Large intestine (tissue), 3 donors: Measurements from ENCODE around the gene ATP5PD. TPM values are rescaled to one million over a fixed set of nuclear protein-coding genes. Genes with fewer than 3 reads are reported as not detected.

Source experiments
- DNase-seq, 2 donors: peaks; one replicate each; pipeline versions ENCODE4 v3.0.0 to v3.0.0-alpha.2; 2013
- H3K27ac ChIP-seq: one replicate; pipeline ENCODE4 v1.5.1; 2013; ENCODE audit warnings: low read length
- H3K27me3 ChIP-seq: 2 replicates; pipeline ENCODE4 v1.6.1; 2013; ENCODE audit warnings: low read length; ENCODE audit not compliant: control insufficient read depth, insufficient read depth
- H3K36me3 ChIP-seq: 2 replicates; pipeline ENCODE4 v1.6.1; 2013; ENCODE audit warnings: low read length; ENCODE audit not compliant: control insufficient read depth, insufficient read depth
- H3K4me1 ChIP-seq: one replicate; pipeline ENCODE4 v1.6.1; 2013; ENCODE audit warnings: low read length; ENCODE audit not compliant: control insufficient read depth, insufficient read depth
- H3K4me3 ChIP-seq: one replicate; pipeline ENCODE4 v1.5.1; 2013; ENCODE audit warnings: low read length
- H3K9me3 ChIP-seq: one replicate; pipeline ENCODE4 v1.6.1; 2013; ENCODE audit warnings: mild to moderate bottlenecking, low read depth, low read length, moderate library complexity; ENCODE audit not compliant: control insufficient read depth
- WGBS: methylation state at CpG from one replicate; pipeline ENCODE4 v1.1.5; 2013; ENCODE audit warnings: low lambda C conversion rate; ENCODE audit not compliant: insufficient coverage; 5-methylcytosine and 5-hydroxymethylcytosine counted together
- polyA plus RNA-seq: library from polyadenylated mRNA; unstranded; fragments of 120-200 nt; gene quantifications from one replicate; pipeline ENCODE4 v1.2.1, GENCODE V29; 2013

ATP5PD gene
- polyA plus RNA-seq, 1 donor: 321 TPM

DNA sequence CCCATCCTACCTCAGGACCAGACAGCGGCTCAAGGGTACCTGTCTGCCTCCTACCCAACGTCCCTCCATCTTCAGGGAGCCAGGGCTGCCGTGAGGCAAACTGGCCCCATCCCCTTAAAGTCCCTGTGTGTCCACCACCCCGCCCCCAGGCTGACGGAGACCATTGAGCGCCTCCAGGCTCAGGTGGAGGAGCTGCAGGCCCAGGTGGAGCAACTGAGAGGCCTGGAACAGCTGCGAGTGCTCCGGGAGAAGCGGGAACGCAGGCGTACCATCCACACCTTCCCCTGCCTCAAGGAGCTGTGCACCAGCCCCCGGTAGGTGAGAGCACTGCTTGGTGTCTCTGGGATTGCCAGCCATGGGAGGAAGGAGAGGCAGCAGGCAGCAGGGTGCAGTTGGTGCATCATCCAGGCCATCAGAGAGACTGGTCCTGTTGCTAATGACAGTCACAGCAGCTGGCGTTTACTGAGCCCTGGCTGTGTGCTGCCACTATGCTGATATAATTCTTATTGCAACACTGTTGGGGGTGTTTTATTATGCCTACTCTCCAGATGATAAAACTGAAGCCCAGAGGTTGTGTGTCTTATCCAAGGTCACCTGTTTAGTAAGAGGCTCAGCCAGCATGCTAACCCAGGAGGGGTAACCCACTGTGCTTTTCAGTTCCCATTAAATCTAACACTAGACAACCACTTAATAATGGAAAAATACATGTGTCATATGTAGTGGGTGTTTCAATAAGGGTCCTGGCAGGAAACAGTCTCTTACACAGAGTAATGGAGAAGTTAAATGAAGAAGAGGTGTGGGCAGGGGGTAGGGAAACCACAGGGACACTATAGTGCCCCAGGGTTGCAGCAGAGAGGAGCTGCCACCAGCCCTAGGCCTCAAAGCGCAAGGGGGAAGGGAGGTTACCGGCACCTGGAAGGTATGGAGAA, 44.6 kb downstream of the ATP5PD start:
- Histone ChIP-seq H3K4me3 (no peak overlapping the region), H3K27ac (no peak overlapping the region), H3K4me1 (no peaks in the 10 kb centered on the region), H3K27me3 (no peaks in the 10 kb centered on the region), H3K36me3 (peaks cover 18% of the 10 kb centered on the region), H3K9me3 (no peaks in the 10 kb centered on the region)
- no CpG with 5 or more reads among the region's 15 CpGs for WGBS
- DNase-seq: no peak

DNA sequence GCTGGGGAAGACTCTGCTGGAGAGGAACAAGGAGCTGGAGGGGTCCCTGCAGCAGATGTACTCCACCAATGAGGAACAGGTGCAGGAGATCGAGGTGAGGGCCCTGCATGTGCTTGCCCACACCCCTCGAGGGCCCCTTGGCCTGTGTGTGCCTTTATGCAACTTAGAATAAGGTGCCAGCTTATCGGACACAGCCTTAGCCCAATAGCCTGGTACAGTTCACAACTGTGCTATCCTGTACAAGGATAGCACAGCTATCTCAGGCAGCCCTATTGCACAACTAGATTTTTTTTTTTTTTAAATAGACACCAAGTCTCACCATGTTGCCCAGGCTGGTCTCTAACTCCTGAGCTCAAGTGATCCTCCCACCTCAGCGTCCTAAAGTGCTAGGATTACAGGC, 47.2 kb downstream of the ATP5PD start:
- no peaks in the 10 kb centered on the region for H3K4me1 ChIP-seq
- H3K9me3 ChIP-seq: no peaks in the 10 kb centered on the region
- H3K27me3 ChIP-seq: no peaks in the 10 kb centered on the region
- WGBS: no CpG with 5 or more reads among the region's 4 CpGs
- DNase-seq: no peak
- H3K4me3 ChIP-seq: no peak overlapping the region
- peaks cover 16% of the 10 kb centered on the region for H3K36me3 ChIP-seq
- H3K27ac ChIP-seq: no peak overlapping the region

- DNase-seq: no peak
- no peaks in the 10 kb centered on the region for H3K9me3 ChIP-seq
- H3K4me3 ChIP-seq: no peak overlapping the region
- WGBS: no CpG with 5 or more reads among the region's 6 CpGs
- no peaks in the 10 kb centered on the region for H3K4me1 ChIP-seq
- H3K36me3 ChIP-seq: peaks cover 13% of the 10 kb centered on the region
- H3K27ac ChIP-seq: no peak overlapping the region
- no peaks in the 10 kb centered on the region for H3K27me3 ChIP-seq
Observed at GRCh38 chr17:74998783-74999182, 48.0 kb downstream of the ATP5PD start.

DNA sequence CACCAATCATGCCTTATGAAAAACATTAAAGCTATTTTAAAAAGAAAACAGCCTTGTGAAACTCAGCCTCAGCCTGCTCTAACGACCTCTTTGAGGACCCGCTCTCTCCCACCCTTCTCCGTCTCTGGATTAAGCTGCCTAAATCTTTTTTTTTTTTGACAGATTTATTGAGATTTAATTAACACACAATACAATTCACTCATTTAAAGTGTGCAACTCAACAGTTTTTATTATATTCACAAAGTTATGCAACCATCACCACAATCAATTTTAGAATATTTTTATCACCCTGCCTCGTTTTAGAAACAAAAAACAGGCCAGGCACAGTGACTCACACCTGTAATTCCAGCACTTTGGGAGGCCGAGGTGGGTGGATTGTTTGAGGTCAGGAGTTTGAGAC, 50.9 kb downstream of the ATP5PD start:
- no peak overlapping the region for H3K4me3 ChIP-seq
- no peak overlapping the region for H3K27ac ChIP-seq
- peaks cover 3% of the 10 kb centered on the region for H3K36me3 ChIP-seq
- DNase-seq: no peak
- H3K4me1 ChIP-seq: peaks cover 11% of the 10 kb centered on the region
- no peaks in the 10 kb centered on the region for H3K9me3 ChIP-seq
- no peaks in the 10 kb centered on the region for H3K27me3 ChIP-seq
- 100% methylated on average over 1 of the region's 5 CpGs for WGBS

- Histone ChIP-seq H3K36me3 (peaks cover 2% of the 10 kb centered on the region), H3K4me1 (peaks cover 11% of the 10 kb centered on the region), H3K9me3 (no peaks in the 10 kb centered on the region), H3K27me3 (no peaks in the 10 kb centered on the region), H3K27ac (peak overlapping the region; percentile 0), H3K4me3 (no peak overlapping the region)
- DNase-seq: no peak
- WGBS: no CpG with 5 or more reads among the region's 7 CpGs
Observed at GRCh38 chr17:74994440-74994839, 52.3 kb downstream of the ATP5PD start.

DNA sequence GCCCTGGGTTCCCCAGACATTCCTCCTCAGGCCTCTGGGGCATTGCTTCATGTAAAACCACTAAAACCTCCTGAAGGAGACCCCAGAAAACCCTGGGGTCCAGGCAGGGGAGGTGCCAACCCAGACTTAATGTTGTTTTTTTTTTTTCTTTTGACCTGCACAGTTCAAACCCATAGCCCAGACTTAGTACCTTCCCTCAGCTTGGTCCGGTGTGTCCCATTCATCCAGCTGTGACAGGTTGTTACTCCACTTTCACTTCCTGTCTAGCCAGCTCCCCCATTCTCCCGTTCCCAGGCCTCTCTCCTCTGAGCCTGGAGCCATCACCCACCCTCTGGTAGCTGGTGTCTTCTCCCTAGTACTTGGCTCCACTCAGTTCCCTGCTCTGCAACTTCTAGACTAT, 54.5 kb downstream of the ATP5PD start:
- Histone ChIP-seq H3K27me3 (no peaks in the 10 kb centered on the region), H3K27ac (peak overlapping the region; percentile 48), H3K4me3 (no peak overlapping the region), H3K9me3 (peaks cover 2% of the 10 kb centered on the region), H3K36me3 (no peaks in the 10 kb centered on the region), H3K4me1 (peaks cover 21% of the 10 kb centered on the region)
- WGBS: no CpG with 5 or more reads among the region's 2 CpGs
- peak in 1 of 2 donors; percentile 63 for DNase-seq

DNA sequence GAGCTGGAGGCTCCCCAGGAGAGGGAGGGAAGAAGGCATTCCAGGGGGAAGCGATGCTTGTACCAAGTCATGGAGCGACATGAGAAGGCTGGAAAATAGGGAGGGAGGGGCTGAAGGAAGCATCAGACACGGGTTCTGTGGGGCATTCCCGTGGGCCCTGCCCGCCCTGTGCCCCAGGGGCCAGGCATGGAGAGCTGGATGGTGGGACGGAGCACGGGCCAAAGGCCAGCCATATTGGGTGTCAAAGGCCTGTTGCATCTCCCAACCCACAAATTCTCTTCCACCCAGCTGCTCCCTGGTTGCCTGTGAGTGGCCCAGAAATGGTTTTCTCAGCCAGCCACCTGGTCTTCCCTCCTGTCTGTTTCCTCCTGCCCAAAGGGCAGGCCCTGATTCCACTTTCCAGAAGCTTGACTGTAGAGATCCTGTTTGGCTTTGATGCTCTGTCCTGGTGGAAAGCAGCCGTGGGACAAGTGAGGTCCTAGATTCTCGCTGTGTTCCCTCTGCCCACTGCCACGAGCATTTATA, 56.1 kb downstream of the ATP5PD start:
- Histone ChIP-seq H3K4me3 (no peak overlapping the region), H3K4me1 (peaks cover 21% of the 10 kb centered on the region), H3K9me3 (peaks cover 2% of the 10 kb centered on the region), H3K27me3 (no peaks in the 10 kb centered on the region), H3K27ac (no peak overlapping the region), H3K36me3 (no peaks in the 10 kb centered on the region)
- no CpG with 5 or more reads among the region's 10 CpGs for WGBS
- no peak for DNase-seq

Other genes with a start within 250 kb of the ATP5PD start
- 0.33 TPM for gene GRIN2C, start 187.1 kb downstream of the ATP5PD start, polyA plus RNA-seq
- gene FDXR, start 174.0 kb downstream of the ATP5PD start, polyA plus RNA-seq: 6.3 TPM
- gene FADS6, start 153.3 kb downstream of the ATP5PD start, polyA plus RNA-seq: 14.5 TPM
- gene USH1G, start 123.7 kb downstream of the ATP5PD start, polyA plus RNA-seq: 1.5 TPM
- 1.6 TPM for gene OTOP2, start 122.7 kb downstream of the ATP5PD start, polyA plus RNA-seq
- gene OTOP3, start 111.1 kb downstream of the ATP5PD start, polyA plus RNA-seq: 13.8 TPM
- 42.3 TPM for gene HID1, start 74.2 kb downstream of the ATP5PD start, polyA plus RNA-seq
- 6.8 TPM for gene CDR2L, start 59.3 kb downstream of the ATP5PD start, polyA plus RNA-seq
- gene MRPL58, start 34.3 kb downstream of the ATP5PD start, polyA plus RNA-seq: 24.1 TPM
- 16.1 TPM for gene KCTD2, start 256 bp upstream of the ATP5PD start, polyA plus RNA-seq
- 25.5 TPM for gene SLC16A5, start 41.0 kb upstream of the ATP5PD start, polyA plus RNA-seq
- gene ARMC7, start 63.0 kb upstream of the ATP5PD start, polyA plus RNA-seq: 9.3 TPM
- gene NT5C, start 84.8 kb upstream of the ATP5PD start, polyA plus RNA-seq: 52.2 TPM
- gene JPT1, start 107.5 kb upstream of the ATP5PD start, polyA plus RNA-seq: 93.1 TPM
- gene SUMO2, start 136.0 kb upstream of the ATP5PD start, polyA plus RNA-seq: 338 TPM
- gene NUP85, start 158.7 kb upstream of the ATP5PD start, polyA plus RNA-seq: 49.9 TPM
- 41.3 TPM for gene GGA3, start 214.6 kb upstream of the ATP5PD start, polyA plus RNA-seq
- gene MRPS7, start 214.9 kb upstream of the ATP5PD start, polyA plus RNA-seq: 59.3 TPM
- gene MIF4GD, start 224.3 kb upstream of the ATP5PD start, polyA plus RNA-seq: 23.2 TPM
- 10.8 TPM for gene SLC25A19, start 242.5 kb upstream of the ATP5PD start, polyA plus RNA-seq